IMR-90 (cell line): ENCODE measurements around the gene KCNT1. TPM values are rescaled to one million over a fixed set of nuclear protein-coding genes. Genes with fewer than 3 reads are reported as not detected.

Source experiments
- ATAC-seq: fragments of 200-7000 bp; cut with Tn5 transposase; 2 replicates; pipeline ENCODE4 v1.9.1; 2020; ENCODE audit warnings: low read depth, mild to moderate bottlenecking, moderate library complexity
- BruUV-seq: library from RNA; stranded (reverse); fragments of 400-500 nt; replicated peaks from 2 replicates; lab custom pipeline; 2021; lab: Mats Ljungman, UMichigan
- CTCF ChIA-PET: fragments of 300-600 bp; formaldehyde crosslinking; extraction: SDS; loops from one replicate; lab custom pipeline; 2021; ENCODE audit warnings: antibody characterized with exemption; lab: Yijun Ruan, JAX
- POLR2A ChIA-PET: fragments of 300-600 bp; sonication (Branson Sonifier 250); formaldehyde crosslinking; loops from one replicate; lab custom pipeline; 2022; ENCODE audit warnings: antibody characterized with exemption; ENCODE audit not compliant: unreplicated experiment; lab: Charles Lee
- DNase-seq: peaks from one replicate; pipeline ENCODE4 v3.0.0; 2013
- H2AFZ ChIP-seq: replicated peaks from 2 replicates; pipeline ENCODE3; 2013; ENCODE audit warnings: low read length, mild to moderate bottlenecking; ENCODE audit not compliant: poor library complexity
- H2AK5ac ChIP-seq: 2 replicates; pipeline ENCODE4 v1.6.1; 2013; ENCODE audit warnings: low read depth, low read length, inconsistent platforms
- H2AK9ac ChIP-seq: replicated peaks from 2 replicates; pipeline ENCODE3; 2013; ENCODE audit warnings: mild to moderate bottlenecking, low read depth, low read length, moderate library complexity; ENCODE audit not compliant: poor library complexity
- H2BK120ac ChIP-seq: 2 replicates; pipeline ENCODE4 v1.6.1; 2013; ENCODE audit warnings: low read depth, low read length, inconsistent platforms
- H2BK15ac ChIP-seq: 3 replicates; pipeline ENCODE4 v1.6.1; 2013; ENCODE audit warnings: low read depth, low read length, inconsistent platforms
- H2BK20ac ChIP-seq: 2 replicates; pipeline ENCODE4 v1.6.1; 2013; ENCODE audit warnings: low read depth, mild to moderate bottlenecking, inconsistent platforms, low read length, moderate library complexity
- H2BK5ac ChIP-seq: 2 replicates; pipeline ENCODE4 v1.6.1; 2013; ENCODE audit warnings: mild to moderate bottlenecking, low read depth, low read length, inconsistent platforms; ENCODE audit not compliant: poor library complexity, severe bottlenecking
- H3K14ac ChIP-seq: replicated peaks from 2 replicates; pipeline ENCODE4 v1.6.1; 2013; ENCODE audit warnings: low read depth, low read length, inconsistent platforms
- H3K18ac ChIP-seq: 2 replicates; pipeline ENCODE4 v1.6.1; 2013; ENCODE audit warnings: low read depth, low read length, control low read depth
- H3K23ac ChIP-seq: 2 replicates; pipeline ENCODE4 v1.6.1; 2013; ENCODE audit warnings: low read depth, low read length, inconsistent platforms
- H3K27ac ChIP-seq: 2 replicates; pipeline ENCODE4 v1.5.1; 2013; ENCODE audit warnings: mild to moderate bottlenecking, control low read depth, low read length; ENCODE audit not compliant: insufficient read depth
- H3K27me3 ChIP-seq: 2 replicates; pipeline ENCODE4 v1.6.1; 2013; ENCODE audit warnings: low read length; ENCODE audit not compliant: control insufficient read depth, insufficient read depth
- H3K36me3 ChIP-seq: 2 replicates; pipeline ENCODE4 v1.6.1; 2013; ENCODE audit warnings: low read length, mixed read lengths; ENCODE audit not compliant: control insufficient read depth, insufficient read depth
- H3K4ac ChIP-seq: 2 replicates; pipeline ENCODE4 v1.6.1; 2013; ENCODE audit warnings: low read depth, low read length, inconsistent platforms
- H3K4me1 ChIP-seq: 2 replicates; pipeline ENCODE4 v1.6.1; 2013; ENCODE audit warnings: low read length, mixed read lengths; ENCODE audit not compliant: control insufficient read depth, insufficient read depth
- H3K4me2 ChIP-seq: 2 replicates; pipeline ENCODE4 v1.6.1; 2013; ENCODE audit warnings: low read depth, mild to moderate bottlenecking, control low read depth, low read length, moderate library complexity
- H3K4me3 ChIP-seq: 2 replicates; pipeline ENCODE4 v1.5.1; 2013; ENCODE audit warnings: low read depth, mild to moderate bottlenecking, control low read depth, low read length, moderate library complexity; ENCODE audit not compliant: insufficient read depth
- H3K56ac ChIP-seq: 2 replicates; pipeline ENCODE4 v1.6.1; 2013; ENCODE audit warnings: low read length, inconsistent platforms; ENCODE audit not compliant: insufficient read depth; ENCODE audit errors: extremely low read depth
- H3K79me1 ChIP-seq, 2 experiments: 2 replicates each; pipeline ENCODE4 v1.6.1; 2013; ENCODE audit warnings: low read length in 2 of 2, inconsistent platforms in 1 of 2, low read depth in 1 of 2
- H3K9ac ChIP-seq: 2 replicates; pipeline ENCODE4 v1.6.1; 2013; ENCODE audit warnings: low read depth, low read length, control low read depth
- H3K9me1 ChIP-seq: 2 replicates; pipeline ENCODE4 v1.6.1; 2013; ENCODE audit warnings: low read length, inconsistent platforms; ENCODE audit not compliant: insufficient read depth
- H3K9me3 ChIP-seq: 2 replicates; pipeline ENCODE4 v1.6.1; 2013; ENCODE audit warnings: low read length; ENCODE audit not compliant: control insufficient read depth, insufficient read depth
- H4K20me1 ChIP-seq: 2 replicates; pipeline ENCODE4 v1.6.1; 2013; ENCODE audit warnings: low read length, inconsistent platforms; ENCODE audit not compliant: insufficient read depth
- H4K5ac ChIP-seq: 2 replicates; pipeline ENCODE4 v1.6.1; 2013; ENCODE audit warnings: mild to moderate bottlenecking, low read depth, low read length, control low read depth
- H4K8ac ChIP-seq, 2 experiments: 2 replicates each; pipeline ENCODE4 v1.6.1; 2013; ENCODE audit warnings: low read depth in 2 of 2, low read length in 2 of 2, control low read depth in 1 of 2, inconsistent platforms in 1 of 2
- H4K91ac ChIP-seq: 2 replicates; pipeline ENCODE4 v1.6.1; 2013; ENCODE audit warnings: low read depth, low read length, inconsistent platforms; ENCODE audit not compliant: insufficient read depth
- BHLHE40 ChIP-seq: fragments of 150-350 bp; IDR thresholded peaks from 2 replicates; pipeline ENCODE4 v1.6.1; 2016; ENCODE audit warnings: mild to moderate bottlenecking, low read depth, low read length
- MAZ ChIP-seq: IDR thresholded peaks from 2 replicates; pipeline ENCODE4 v1.6.1; 2012; ENCODE audit warnings: low read depth, mild to moderate bottlenecking, low read length, improper control_type of control experiment, moderate library complexity, borderline replicate concordance
- MXI1 ChIP-seq: IDR thresholded peaks from 2 replicates; pipeline ENCODE4 v1.6.1; 2012; ENCODE audit warnings: low read depth, mild to moderate bottlenecking, low read length, moderate library complexity, borderline replicate concordance
- POLR2A ChIP-seq: IDR thresholded peaks from 2 replicates; pipeline ENCODE4 v1.6.1; 2012; ENCODE audit warnings: mild to moderate bottlenecking, low read depth, low read length
- WGBS, 2 experiments: methylation state at CpG; one replicate each; pipeline versions ENCODE4 v1.1.5 to v1.1.7; 2013; ENCODE audit warnings: missing lambda C conversion rate in 2 of 2; ENCODE audit not compliant: insufficient read length in 1 of 2; ENCODE audit errors: extremely low coverage in 2 of 2; 5-methylcytosine and 5-hydroxymethylcytosine counted together
- dilution Hi-C: fragments of 300-500 bp; cut with HindIII; formaldehyde crosslinking; loops from one replicate; pipeline ENCODE4 v1.14.3; 2018; ENCODE audit warnings: low sequenced_read_pairs; ENCODE audit not compliant: unreplicated experiment
- in situ Hi-C: fragments of 300-500 bp; cut with MboI; formaldehyde crosslinking; loops from 3 replicates; pipeline ENCODE4 v1.14.3; 2019; ENCODE audit warnings: low sequenced_read_pairs, inconsistent platforms, mixed read lengths
- intact Hi-C: fragments of 100-400 bp; cut with micrococcal nuclease; formaldehyde crosslinking; loops from 2 replicates; pipeline ENCODE4 v1.10.0; 2022
- polyA plus RNA-seq, 3 experiments: library from polyadenylated mRNA; depleted of rRNA; stranded (reverse); fragments of >200 nt; gene quantifications; 2 replicates each; pipeline ENCODE4 v1.2.3, GENCODE V29; 2012; ENCODE audit warnings: low replicate concordance in 1 of 3
- total RNA-seq: library from RNA; depleted of rRNA; stranded (reverse); fragments of >200 nt; gene quantifications from 2 replicates; pipeline ENCODE4 v1.2.3, GENCODE V29; 2012
- TF ChIP-seq, protein P1 (sequence below): conservative IDR thresholded peaks from 2 replicates; pipeline ENCODE4 v1.5.1; 2012; ENCODE audit warnings: mild to moderate bottlenecking, low read depth, low read length, improper control_type of control experiment

The KCNT1 gene
- total and polyA plus RNA-seq, 2 of the 4 experiments (the other 2 are of a cell fraction): not detected

DNA sequence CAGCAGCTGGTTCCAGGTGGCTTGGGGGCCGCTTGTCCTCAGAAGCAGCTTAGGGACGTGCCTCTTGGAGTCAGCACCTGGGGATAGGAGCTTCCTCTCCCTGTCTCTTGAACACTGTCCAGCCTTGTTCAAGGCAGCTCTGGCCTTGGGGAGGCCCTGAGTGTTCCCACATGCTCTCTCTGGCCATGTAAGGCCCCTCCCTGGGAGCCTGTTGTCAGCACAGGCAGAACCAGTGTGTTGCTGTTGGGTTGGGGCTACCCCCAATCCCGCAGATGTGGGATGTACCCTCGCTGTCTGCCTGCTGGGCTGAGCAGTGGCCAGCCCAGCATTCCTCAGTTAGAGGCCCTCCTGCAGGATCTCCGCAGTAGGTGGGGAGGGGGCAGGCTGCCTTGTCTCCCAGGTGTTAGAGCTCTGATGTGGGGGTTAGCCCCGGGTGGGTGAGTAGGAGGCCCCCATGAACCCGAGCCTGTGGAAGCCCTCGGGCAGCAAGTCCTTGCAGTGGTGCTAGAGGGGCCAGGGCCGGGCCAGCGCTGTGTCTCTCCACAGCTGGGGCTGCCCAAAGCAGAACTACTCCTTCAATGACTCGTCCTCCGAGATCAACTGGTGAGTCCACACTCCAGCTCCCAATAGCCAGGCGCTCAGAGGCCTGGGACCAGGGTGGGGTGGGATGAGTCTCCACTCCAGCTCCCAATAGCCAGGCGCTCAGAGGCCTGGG lies 51.6 kb downstream of the KCNT1 start:
- no peak overlapping the region for H2AK9ac ChIP-seq
- intact Hi-C loops: no loop called here
- DNase-seq (no peak), ATAC-seq (no peak)
- H3K4me2 ChIP-seq: no peak overlapping the region
- H2AFZ ChIP-seq: no peak overlapping the region
- peaks cover 2% of the 10 kb centered on the region; the same call in 1 of the 2 replicates for H3K27me3 ChIP-seq
- TF ChIP-seq BHLHE40 (no peak), MAZ (no peak), POLR2A (no peak), MXI1 (no peak)
- TF ChIP-seq, protein P1, sequence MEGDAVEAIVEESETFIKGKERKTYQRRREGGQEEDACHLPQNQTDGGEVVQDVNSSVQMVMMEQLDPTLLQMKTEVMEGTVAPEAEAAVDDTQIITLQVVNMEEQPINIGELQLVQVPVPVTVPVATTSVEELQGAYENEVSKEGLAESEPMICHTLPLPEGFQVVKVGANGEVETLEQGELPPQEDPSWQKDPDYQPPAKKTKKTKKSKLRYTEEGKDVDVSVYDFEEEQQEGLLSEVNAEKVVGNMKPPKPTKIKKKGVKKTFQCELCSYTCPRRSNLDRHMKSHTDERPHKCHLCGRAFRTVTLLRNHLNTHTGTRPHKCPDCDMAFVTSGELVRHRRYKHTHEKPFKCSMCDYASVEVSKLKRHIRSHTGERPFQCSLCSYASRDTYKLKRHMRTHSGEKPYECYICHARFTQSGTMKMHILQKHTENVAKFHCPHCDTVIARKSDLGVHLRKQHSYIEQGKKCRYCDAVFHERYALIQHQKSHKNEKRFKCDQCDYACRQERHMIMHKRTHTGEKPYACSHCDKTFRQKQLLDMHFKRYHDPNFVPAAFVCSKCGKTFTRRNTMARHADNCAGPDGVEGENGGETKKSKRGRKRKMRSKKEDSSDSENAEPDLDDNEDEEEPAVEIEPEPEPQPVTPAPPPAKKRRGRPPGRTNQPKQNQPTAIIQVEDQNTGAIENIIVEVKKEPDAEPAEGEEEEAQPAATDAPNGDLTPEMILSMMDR: no peak
- H3K4ac ChIP-seq: no peak overlapping the region
- H2BK5ac ChIP-seq: no peak overlapping the region
- no peak overlapping the region for H4K5ac ChIP-seq
- H3K9me1 ChIP-seq: no peaks in the 10 kb centered on the region
- H3K4me1 ChIP-seq: no peaks in the 10 kb centered on the region
- H4K20me1 ChIP-seq: no peaks in the 10 kb centered on the region
- no peaks in the 10 kb centered on the region for H3K79me1 ChIP-seq
- no peaks in the 10 kb centered on the region for H3K36me3 ChIP-seq
- no peak overlapping the region for H4K8ac ChIP-seq
- in situ Hi-C loops: no loop called here
- no peak overlapping the region for H3K4me3 ChIP-seq
- CTCF ChIA-PET: no interaction called here
- no peak overlapping the region for H3K18ac ChIP-seq
- no peak overlapping the region for H3K23ac ChIP-seq
- H2AK5ac ChIP-seq: no peak overlapping the region
- POLR2A ChIA-PET: no interaction called here
- dilution Hi-C loops: no loop called here
- WGBS, 2 experiments: 37% methylated on average over 2 of the region's 14 CpGs; no CpG with 5 or more reads in 1 of the 2 experiments
- H4K91ac ChIP-seq: no peak overlapping the region
- H3K14ac ChIP-seq: no peak overlapping the region
- H3K27ac ChIP-seq: no peak overlapping the region
- no TSS peak for BruUV-seq
- no peak overlapping the region for H2BK120ac ChIP-seq
- H3K9me3 ChIP-seq: 0 out of 2 replicates have a peak, but pooled peaks cover 2% of the 10 kb centered on the region
- no peak overlapping the region for H2BK20ac ChIP-seq
- no peak overlapping the region for H3K56ac ChIP-seq
- no peak overlapping the region for H3K9ac ChIP-seq
- H2BK15ac ChIP-seq: no peak overlapping the region
